A673 (cell line): ENCODE results near the gene IGFBP1. TPM values are rescaled to one million over a fixed set of nuclear protein-coding genes. Genes with fewer than 3 reads are reported as not detected.

Experiments used
- BruUV-seq: library from RNA; stranded (reverse); fragments of 400-500 nt; replicated peaks from 2 replicates; lab custom pipeline; 2021; lab: Mats Ljungman, UMichigan
- CTCF ChIA-PET: fragments of 300-600 bp; sonication (Branson Sonifier 250); formaldehyde crosslinking; loops from one replicate; lab custom pipeline; 2022; ENCODE audit warnings: antibody characterized with exemption; lab: Charles Lee
- POLR2A ChIA-PET: fragments of 300-600 bp; sonication (Branson Sonifier 250); formaldehyde crosslinking; loops from one replicate; lab custom pipeline; 2022; ENCODE audit warnings: antibody characterized with exemption; ENCODE audit not compliant: low non-redundant PET; lab: Charles Lee
- DNase-seq: peaks from one replicate; pipeline ENCODE4 v3.0.0-alpha.2; 2015; ENCODE audit warnings: low spot score
- H3K27ac ChIP-seq: fragments of 200-600 bp; sonication (generic); 2 replicates; pipeline ENCODE4 v1.5.1; 2016; ENCODE audit warnings: mixed run types, low read depth, mild to moderate bottlenecking, mixed read lengths, antibody characterized with exemption, low read length; ENCODE audit not compliant: poor library complexity, severe bottlenecking
- H3K27me3 ChIP-seq: fragments of 200-600 bp; sonication (generic); replicated peaks from 2 replicates; pipeline ENCODE4 v1.6.1; 2017; ENCODE audit warnings: mixed run types, low read depth, mild to moderate bottlenecking, mixed read lengths, antibody characterized with exemption, low read length; ENCODE audit not compliant: insufficient read depth, poor library complexity
- H3K36me3 ChIP-seq: fragments of 200-600 bp; sonication (generic); 2 replicates; pipeline ENCODE4 v1.6.1; 2016; ENCODE audit warnings: mixed run types, mild to moderate bottlenecking, mixed read lengths, antibody characterized with exemption, low read length; ENCODE audit not compliant: insufficient read depth, poor library complexity, severe bottlenecking
- H3K4me1 ChIP-seq: fragments of 200-600 bp; sonication (generic); 2 replicates; pipeline ENCODE4 v1.6.1; 2017; ENCODE audit warnings: mixed run types, mild to moderate bottlenecking, mixed read lengths, antibody characterized with exemption, low read length; ENCODE audit not compliant: insufficient read depth, poor library complexity, severe bottlenecking
- H3K4me3 ChIP-seq: fragments of 200-600 bp; sonication (generic); 2 replicates; pipeline ENCODE4 v1.5.1; 2016; ENCODE audit warnings: low read depth, mixed run types, mild to moderate bottlenecking, mixed read lengths, low read length; ENCODE audit not compliant: poor library complexity, severe bottlenecking
- H3K9me3 ChIP-seq: fragments of 200-600 bp; sonication (generic); 2 replicates; pipeline ENCODE4 v1.6.1; 2016; ENCODE audit warnings: mixed run types, low read depth, mild to moderate bottlenecking, mixed read lengths, antibody characterized with exemption, low read length; ENCODE audit not compliant: poor library complexity, severe bottlenecking
- CTCF ChIP-seq: fragments of 300-800, 200-600 bp; sonication (generic); conservative IDR thresholded peaks from 2 replicates; pipeline ENCODE4 v1.5.1; 2017; ENCODE audit warnings: low read depth, mild to moderate bottlenecking, antibody characterized with exemption, low read length, moderate library complexity, mixed read lengths
- EZH2 ChIP-seq: fragments of 200-600 bp; sonication (generic); IDR thresholded peaks from 2 replicates; pipeline ENCODE4 v1.6.1; 2017; ENCODE audit warnings: borderline replicate concordance, low read depth, mild to moderate bottlenecking, mixed read lengths, antibody characterized with exemption, low read length; ENCODE audit not compliant: poor library complexity, severe bottlenecking
- intact Hi-C: fragments of 100-400 bp; cut with micrococcal nuclease; formaldehyde crosslinking; loops from one replicate; pipeline ENCODE4 v1.10.0; 2022; ENCODE audit not compliant: unreplicated experiment
- total RNA-seq: library from RNA; stranded (reverse); gene quantifications from 2 replicates; pipeline ENCODE4 v1.2.3, GENCODE V29; 2021

IGFBP1 gene
- total RNA-seq, 1 experiment from 2014 or later, result not detected

GRCh38 chr7:45886931-45887667 is 1.2 kb upstream of the IGFBP1 start:
- no peak for TF ChIP-seq EZH2
- TF ChIP-seq CTCF, result no peak
- Histone ChIP-seq H3K27me3 (peaks cover 72% of the 10 kb centered on the region), H3K27ac (no peak overlapping the region), H3K4me1 (no peaks in the 10 kb centered on the region), H3K9me3 (no peaks in the 10 kb centered on the region), H3K4me3 (no peak overlapping the region), H3K36me3 (no peaks in the 10 kb centered on the region)
- no TSS peak for BruUV-seq
- ChIA-PET CTCF (no interaction called here), POLR2A (no interaction called here)
- intact Hi-C loops, result no loop called here
- DNase-seq, result no peak

- TF ChIP-seq CTCF, result no peak
- no peak for TF ChIP-seq EZH2
- CTCF ChIA-PET, result no interaction called here
- Histone ChIP-seq H3K9me3 (no peaks in the 10 kb centered on the region), H3K36me3 (no peaks in the 10 kb centered on the region), H3K27ac (no peak overlapping the region), H3K27me3 (peaks cover 59% of the 10 kb centered on the region), H3K4me1 (no peaks in the 10 kb centered on the region), H3K4me3 (no peak overlapping the region)
- DNase-seq, result no peak
- POLR2A ChIA-PET, result no interaction called here
- no TSS peak for BruUV-seq
- intact Hi-C loops, result no loop called here
Observed at GRCh38 chr7:45888993-45889366, 692 bp downstream of the IGFBP1 start.

GRCh38 chr7:45889367-45890067 is 1.2 kb downstream of the IGFBP1 start:
- no peaks in the 10 kb centered on the region for H3K9me3 ChIP-seq
- intact Hi-C loops, result no loop called here
- BruUV-seq, result no TSS peak
- H3K27me3 ChIP-seq, result peaks cover 57% of the 10 kb centered on the region
- no peak overlapping the region for H3K27ac ChIP-seq
- CTCF ChIA-PET, result no interaction called here
- POLR2A ChIA-PET, result no interaction called here
- no peak overlapping the region for H3K4me3 ChIP-seq
- H3K36me3 ChIP-seq, result no peaks in the 10 kb centered on the region
- no peaks in the 10 kb centered on the region for H3K4me1 ChIP-seq
- TF ChIP-seq CTCF, result no peak
- no peak for TF ChIP-seq EZH2
- DNase-seq, result no peak
